ENCODE measurements around the gene ZWILCH.

- TF ChIP-seq POLR2A (IDR thresholded peaks at IDR 0.05; ENCODE audit: low read depth, low read length) (no peak), TAF1 (IDR thresholded peaks at IDR 0.05; ENCODE audit: borderline replicate concordance, low read depth, low read length) (no peak)
These were observed 58.0 kb downstream of the ZWILCH start for GRCh38 chr15:66563126-66563525.

Data from GM12892 (cell line).